Stimulated activated CD4-positive, alpha-beta T cell treated with anti-CD3 and anti-CD28 coated beads, Interleukin-4, amount 100 ng/mL, for 1 hour (primary cell): ENCODE data around the gene PTP4A2.

Source experiments
- DNase-seq: peaks from one replicate; pipeline ENCODE4 v3.0.0-alpha.2; 2020

The PTP4A2 gene

GRCh38 chr1:31883357-31883942 lies 54.7 kb downstream of the PTP4A2 start:
- DNase-seq = no peak

DNA sequence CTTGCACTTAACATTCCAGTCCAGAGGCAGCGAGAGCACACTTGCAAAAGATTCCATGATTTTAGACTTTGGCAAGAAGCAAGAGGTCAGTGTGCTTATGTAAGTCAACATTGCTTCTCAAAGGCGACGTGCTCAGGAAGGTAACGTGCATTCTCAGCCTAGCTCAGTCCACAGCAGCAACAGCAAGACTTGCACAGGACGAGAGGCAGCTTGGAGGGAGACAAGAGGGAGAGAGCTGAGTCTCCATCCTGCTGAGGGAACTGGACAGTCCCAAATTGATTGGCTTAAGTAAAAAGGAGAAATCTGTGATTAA lies 56.5 kb downstream of the PTP4A2 start:
- no peak for DNase-seq

- DNase-seq = no peak
Observed at GRCh38 chr1:31880957-31881687, 57.0 kb downstream of the PTP4A2 start.

DNA sequence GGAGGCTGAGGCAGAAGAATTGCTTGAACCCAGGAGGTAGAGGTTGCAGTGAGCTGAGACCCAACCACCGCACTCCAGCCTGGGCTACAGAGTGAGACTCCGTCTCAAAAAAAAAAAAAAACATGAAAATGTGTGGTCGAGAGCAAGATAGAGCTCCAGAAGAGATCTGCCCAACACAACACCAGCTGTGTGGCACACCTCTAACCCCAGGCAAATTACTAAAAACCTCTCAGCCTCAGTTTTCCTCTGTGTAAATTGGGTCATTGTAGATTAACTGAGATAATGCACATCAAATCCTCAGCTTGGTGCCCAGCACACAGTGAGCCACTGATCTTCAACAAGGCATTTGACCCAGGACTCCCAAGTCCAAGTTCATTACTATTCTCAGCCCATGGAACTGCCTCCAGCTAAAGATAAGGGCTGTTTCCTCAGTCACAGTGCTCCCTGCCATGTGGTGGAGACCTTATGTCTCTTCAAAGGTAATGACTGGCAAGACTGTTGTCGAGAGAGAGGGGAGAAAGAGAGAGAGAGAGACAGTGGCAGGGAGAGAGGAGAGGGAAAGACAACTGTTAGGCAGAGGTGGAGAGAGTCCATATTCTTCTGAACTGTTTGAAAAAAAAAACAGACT lies 58.1 kb downstream of the PTP4A2 start:
- no peak for DNase-seq

DNA sequence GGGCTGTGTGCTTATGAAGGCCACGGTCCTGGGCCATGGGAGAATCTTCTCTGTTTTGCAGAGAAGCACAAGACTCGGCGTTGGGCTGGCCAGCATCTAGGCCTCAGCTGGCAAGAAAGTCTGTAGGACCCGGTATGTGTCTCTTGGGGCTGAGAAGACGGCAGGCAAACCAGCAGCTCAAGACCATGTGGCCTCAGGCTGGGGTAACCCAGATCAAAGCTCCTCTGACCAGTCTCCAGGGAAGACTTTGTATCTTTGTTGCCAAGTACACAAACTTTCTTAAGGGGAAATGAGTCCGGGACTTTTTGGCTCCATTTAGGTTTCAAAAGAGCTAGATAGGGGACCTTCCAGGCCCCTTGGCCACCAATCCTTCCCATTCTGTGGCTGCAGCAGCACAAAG lies 60.1 kb downstream of the PTP4A2 start:
- DNase-seq = no peak

- no peak for DNase-seq
Observed at GRCh38 chr1:31877544-31877943, 60.6 kb downstream of the PTP4A2 start.

DNA sequence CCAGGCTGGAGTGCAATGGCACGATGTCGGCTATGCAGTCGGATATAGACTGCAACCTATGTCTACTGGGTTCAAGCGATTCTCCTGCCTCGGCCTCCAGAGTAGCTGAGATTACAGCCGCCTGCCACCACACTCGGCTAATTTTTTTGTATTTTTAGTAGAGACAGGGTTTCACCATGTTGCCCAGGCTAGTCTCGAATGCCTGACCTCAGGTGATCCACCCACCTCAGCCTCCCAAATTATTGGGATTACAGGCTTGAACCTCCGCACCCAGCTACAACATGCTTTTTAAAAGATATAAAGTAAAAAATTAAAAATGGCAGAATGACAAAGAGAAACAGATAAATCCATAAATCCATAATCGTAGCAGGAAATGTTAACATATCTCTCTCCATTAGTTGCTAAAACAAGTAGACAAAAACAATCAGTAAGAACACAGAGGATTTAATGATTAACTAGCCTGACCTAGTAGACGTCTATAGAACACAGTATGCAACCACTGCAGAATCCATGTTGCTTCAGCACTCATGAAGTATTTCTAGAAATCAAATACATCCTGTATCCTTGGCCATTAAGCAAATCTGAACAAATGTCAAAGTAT lies 62.4 kb downstream of the PTP4A2 start:
- DNase-seq = no peak

DNA sequence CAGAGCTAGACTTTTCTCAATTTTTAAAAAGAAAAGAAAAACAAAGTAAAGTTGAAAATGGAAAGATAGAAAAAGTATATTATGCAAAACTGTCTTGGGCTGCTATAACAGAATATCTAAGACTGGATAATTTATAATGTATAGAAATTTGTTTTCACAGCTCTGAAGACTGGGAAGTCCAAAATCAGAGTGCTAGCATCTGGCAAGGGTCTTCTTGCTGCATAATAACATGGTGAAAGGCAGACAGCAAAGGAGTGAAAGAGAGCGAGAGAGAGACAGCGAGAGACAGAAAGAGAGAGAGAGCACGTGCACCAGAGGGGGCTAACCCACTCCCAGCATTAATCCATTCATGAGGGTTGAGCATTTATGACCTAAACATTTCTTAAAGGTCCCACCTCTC lies 63.2 kb downstream of the PTP4A2 start:
- DNase-seq = no peak

- no peak for DNase-seq
Observed at GRCh38 chr1:31872658-31873636, 65.2 kb downstream of the PTP4A2 start.

GRCh38 chr1:31871703-31872102 lies 66.5 kb downstream of the PTP4A2 start:
- no peak for DNase-seq

- DNase-seq = no peak
Observed at GRCh38 chr1:31870086-31870736, 68.0 kb downstream of the PTP4A2 start.

- no peak for DNase-seq
Observed at GRCh38 chr1:31869449-31869848, 68.7 kb downstream of the PTP4A2 start.

- DNase-seq = no peak
Observed at GRCh38 chr1:31868862-31869261, 69.3 kb downstream of the PTP4A2 start.

GRCh38 chr1:31867546-31867945 lies 70.6 kb downstream of the PTP4A2 start:
- DNase-seq = no peak

DNA sequence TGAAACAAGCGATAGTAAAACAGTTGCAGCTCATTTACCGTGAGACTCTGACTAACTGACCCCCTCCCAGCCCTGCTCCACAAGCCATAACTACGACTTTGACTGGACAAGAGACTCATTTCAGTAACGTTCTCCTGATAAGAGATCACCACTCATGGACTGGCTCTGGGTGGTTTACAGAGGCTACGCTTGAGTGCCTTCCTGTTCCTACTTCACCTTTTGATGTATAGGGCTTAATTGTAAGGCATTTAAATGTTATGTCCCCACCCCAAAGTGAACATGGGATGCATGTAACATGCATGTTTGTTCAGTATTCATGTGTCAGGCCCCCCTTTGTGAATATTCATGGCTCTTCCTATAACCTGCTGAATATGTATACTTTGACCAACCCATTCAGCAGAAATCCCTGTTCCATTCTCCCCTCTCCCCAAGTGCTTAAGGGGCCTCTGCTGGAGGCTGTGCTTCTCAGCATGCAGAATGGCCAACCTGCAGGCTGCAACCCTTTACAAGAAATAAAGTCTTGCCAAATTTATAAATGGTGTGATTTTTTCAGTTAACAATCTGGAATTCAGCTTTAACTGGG lies 71.6 kb downstream of the PTP4A2 start:
- no peak for DNase-seq

GRCh38 chr1:31865728-31866449 lies 72.3 kb downstream of the PTP4A2 start:
- DNase-seq = no peak

DNA sequence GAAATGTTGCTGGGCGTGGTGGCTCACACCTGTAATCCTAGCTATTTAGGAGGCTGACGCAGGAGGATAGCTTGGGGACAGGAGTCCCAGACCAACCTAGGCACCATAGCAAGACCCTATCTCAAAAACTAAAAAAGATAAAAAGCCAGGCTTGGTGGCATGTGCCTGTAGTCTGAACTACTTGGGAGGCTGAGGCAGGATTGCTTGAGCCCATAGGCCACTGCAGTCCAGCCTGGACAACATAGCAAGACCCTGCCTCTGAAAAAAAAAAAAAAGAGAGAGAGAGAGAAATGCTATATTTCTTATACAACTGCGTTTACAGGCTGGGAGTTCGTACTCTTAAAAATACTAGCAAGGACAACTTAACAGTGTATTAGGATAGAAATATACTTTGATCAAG lies 76.1 kb downstream of the PTP4A2 start:
- no peak for DNase-seq

GRCh38 chr1:31861346-31861745 lies 76.8 kb downstream of the PTP4A2 start:
- DNase-seq = no peak

- no peak for DNase-seq
Observed at GRCh38 chr1:31860581-31860980, 77.6 kb downstream of the PTP4A2 start.

DNA sequence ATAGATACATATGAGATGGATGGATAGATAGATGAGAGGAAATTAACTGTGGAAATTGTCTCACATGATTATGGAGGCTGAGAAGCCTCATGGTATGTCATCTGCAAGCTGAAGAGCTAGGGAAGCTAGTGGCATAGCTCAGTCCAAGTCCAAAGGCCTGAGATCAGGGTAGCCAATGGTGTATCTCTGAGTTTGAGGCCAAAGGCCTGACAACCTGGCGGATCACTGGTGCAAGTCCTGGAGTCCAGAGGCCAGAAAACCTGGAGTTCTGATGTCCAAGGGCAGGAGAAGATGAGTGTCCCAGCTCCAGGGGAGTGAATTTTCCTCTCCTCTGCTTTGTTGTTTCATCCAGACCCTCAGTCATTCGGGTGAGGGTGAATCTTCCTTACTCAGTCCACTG lies 78.4 kb downstream of the PTP4A2 start:
- DNase-seq = no peak

- DNase-seq = no peak
Observed at GRCh38 chr1:31859044-31859443, 79.1 kb downstream of the PTP4A2 start.
